GM23248 (cell line): ENCODE results near the gene TENT5C.

ENCODE experiments used
- EZH2 ChIP-seq: fragments of 200-600 bp; sonication (generic); IDR thresholded peaks from 2 replicates; pipeline ENCODE4 v1.6.1; 2018; ENCODE audit warnings: antibody characterized with exemption, mild to moderate bottlenecking; ENCODE audit not compliant: insufficient read depth, poor library complexity, severe bottlenecking
- EZH2phosphoT487 ChIP-seq: fragments of 200-600 bp; sonication (generic); IDR thresholded peaks from 2 replicates; pipeline ENCODE4 v1.6.1; 2018; ENCODE audit warnings: antibody characterized with exemption, moderate library complexity, mild to moderate bottlenecking, low read depth; ENCODE audit not compliant: insufficient read depth

DNA sequence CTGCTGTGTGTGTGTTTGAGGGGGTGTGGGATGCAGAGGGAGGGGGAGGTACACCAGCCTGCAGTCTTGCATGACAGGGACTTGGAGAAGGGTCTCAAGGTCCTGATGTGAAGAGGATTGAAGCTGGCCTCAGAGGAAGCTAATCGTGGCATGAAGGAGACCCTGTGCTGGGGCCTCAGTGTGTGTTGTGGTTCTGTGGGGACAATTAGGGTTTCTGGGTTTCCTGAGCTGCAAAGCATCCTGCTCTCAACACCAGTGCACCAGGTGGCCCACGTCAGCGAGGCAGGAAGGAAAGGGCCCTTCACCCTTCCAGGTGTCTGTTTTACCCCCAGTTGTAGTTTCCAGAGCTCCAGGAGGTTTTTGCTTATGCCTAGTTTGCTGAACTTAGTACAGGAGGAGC, 52.8 kb downstream of the TENT5C start:
- TF ChIP-seq EZH2, result no peak
- no peak for TF ChIP-seq EZH2phosphoT487
